ENCODE data around the gene B3GALT6. TPM values are rescaled to one million over a fixed set of nuclear protein-coding genes. Genes with fewer than 3 reads are reported as not detected.

B3GALT6 gene
- total and polyA plus RNA-seq, 7 experiments from 2014 or later: 7.2 to 29.0 (median 12.7) TPM

GRCh38 chr1:1240348-1240732 lies 8.3 kb downstream of the B3GALT6 start:
- H3K4me1 ChIP-seq (ENCODE audit: control insufficient read depth in 2 of 2, insufficient read depth in 2 of 2, low read length in 2 of 2): no peaks in the 10 kb centered on the region
- ChIA-PET CTCF (no interaction called here), POLR2A (no interaction called here)
- H3K4me3 ChIP-seq (ENCODE audit: low read length): no peak overlapping the region
- Mint-ChIP-seq H3K4me3 (no peak overlapping the region), H3K36me3 (no peaks in the 10 kb centered on the region), H3K4me1 (no peaks in the 10 kb centered on the region), H3K9me3 (no peaks in the 10 kb centered on the region), H3K27me3 (no peaks in the 10 kb centered on the region), H3K27ac (no peak overlapping the region)
- H3K9me3 ChIP-seq (ENCODE audit: control insufficient read depth in 2 of 3, low read length in 3 of 3): no peaks in the 10 kb centered on the region
- H3K36me3 ChIP-seq (ENCODE audit: control insufficient read depth in 2 of 3, insufficient read depth in 3 of 3, low read length in 3 of 3): peaks cover 0 to under 1% (median 0%) of the 10 kb centered on the region in 3 experiments
- no peak overlapping the region for H3K27ac ChIP-seq (ENCODE audit: low read depth, low read length)
- intact Hi-C loops (cut with micrococcal nuclease): no loop called here
- ATAC-seq (no peak), DNase-seq (no peak)
- H3K27me3 ChIP-seq (ENCODE audit: control insufficient read depth in 2 of 2, insufficient read depth in 2 of 2, low read length in 2 of 2): no peaks in the 10 kb centered on the region

- Histone ChIP-seq H3K4me1 (ENCODE audit: control insufficient read depth in 2 of 2, insufficient read depth in 2 of 2, low read length in 2 of 2) (no peaks in the 10 kb centered on the region), H3K27ac (ENCODE audit: low read depth, low read length) (no peak overlapping the region), H3K9me3 (ENCODE audit: control insufficient read depth in 2 of 3, low read length in 3 of 3) (no peaks in the 10 kb centered on the region), H3K27me3 (ENCODE audit: control insufficient read depth in 2 of 2, insufficient read depth in 2 of 2, low read length in 2 of 2) (no peaks in the 10 kb centered on the region), H3K4me3 (ENCODE audit: low read length) (no peak overlapping the region), H3K36me3 (ENCODE audit: control insufficient read depth in 2 of 3, insufficient read depth in 3 of 3, low read length in 3 of 3) (no peaks in the 10 kb centered on the region)
- H3K27me3 Mint-ChIP-seq: peaks cover 0 to 2% (median 0%) of the 10 kb centered on the region in 5 donors
- intact Hi-C loops (cut with micrococcal nuclease): no loop called here
- ChIA-PET POLR2A (no interaction called here), CTCF (no interaction called here)
- H3K27ac Mint-ChIP-seq: no peak overlapping the region
- H3K4me1 Mint-ChIP-seq: no peaks in the 10 kb centered on the region
- H3K36me3 Mint-ChIP-seq: no peaks in the 10 kb centered on the region
- H3K4me3 Mint-ChIP-seq: no peak overlapping the region
- H3K9me3 Mint-ChIP-seq: no peaks in the 10 kb centered on the region
- no peak for DNase-seq
- no peak for ATAC-seq
Measured at GRCh38 chr1:1240822-1241587, 9.0 kb downstream of the B3GALT6 start.

DNA sequence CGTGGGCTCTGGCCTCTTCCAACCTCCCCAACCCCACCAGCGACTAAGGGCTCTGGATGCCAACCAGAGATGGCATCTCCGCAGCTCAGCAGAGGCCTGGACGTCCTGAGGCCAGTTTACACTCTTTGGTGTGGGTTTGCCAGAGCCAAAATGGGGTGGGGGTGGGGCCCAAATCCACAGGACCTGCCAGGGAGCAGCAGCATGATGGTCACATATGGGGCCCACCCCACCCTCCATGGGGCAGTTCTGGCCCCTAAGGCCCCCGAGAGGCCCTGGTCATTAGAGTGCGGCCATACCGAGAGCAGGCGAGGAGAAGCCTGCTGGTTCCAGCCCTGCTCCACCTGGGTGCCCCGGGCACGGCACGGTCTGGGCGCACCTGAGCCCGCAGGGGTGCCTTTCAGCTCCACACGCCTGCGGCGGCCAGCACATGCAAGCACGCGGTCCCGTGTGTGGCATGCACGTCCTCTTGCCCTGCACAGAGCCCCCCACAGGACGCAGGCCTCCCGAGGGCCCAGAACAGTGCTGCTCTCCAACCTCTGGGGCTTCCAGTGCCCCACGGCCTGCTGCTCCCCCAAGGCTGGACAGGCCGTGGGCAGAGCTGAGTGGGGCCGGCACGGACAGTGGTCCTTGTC lies 9.7 kb downstream of the B3GALT6 start:
- Histone ChIP-seq H3K27ac (ENCODE audit: low read depth, low read length) (no peak overlapping the region), H3K36me3 (ENCODE audit: control insufficient read depth in 2 of 3, insufficient read depth in 3 of 3, low read length in 3 of 3) (no peaks in the 10 kb centered on the region)

DNA sequence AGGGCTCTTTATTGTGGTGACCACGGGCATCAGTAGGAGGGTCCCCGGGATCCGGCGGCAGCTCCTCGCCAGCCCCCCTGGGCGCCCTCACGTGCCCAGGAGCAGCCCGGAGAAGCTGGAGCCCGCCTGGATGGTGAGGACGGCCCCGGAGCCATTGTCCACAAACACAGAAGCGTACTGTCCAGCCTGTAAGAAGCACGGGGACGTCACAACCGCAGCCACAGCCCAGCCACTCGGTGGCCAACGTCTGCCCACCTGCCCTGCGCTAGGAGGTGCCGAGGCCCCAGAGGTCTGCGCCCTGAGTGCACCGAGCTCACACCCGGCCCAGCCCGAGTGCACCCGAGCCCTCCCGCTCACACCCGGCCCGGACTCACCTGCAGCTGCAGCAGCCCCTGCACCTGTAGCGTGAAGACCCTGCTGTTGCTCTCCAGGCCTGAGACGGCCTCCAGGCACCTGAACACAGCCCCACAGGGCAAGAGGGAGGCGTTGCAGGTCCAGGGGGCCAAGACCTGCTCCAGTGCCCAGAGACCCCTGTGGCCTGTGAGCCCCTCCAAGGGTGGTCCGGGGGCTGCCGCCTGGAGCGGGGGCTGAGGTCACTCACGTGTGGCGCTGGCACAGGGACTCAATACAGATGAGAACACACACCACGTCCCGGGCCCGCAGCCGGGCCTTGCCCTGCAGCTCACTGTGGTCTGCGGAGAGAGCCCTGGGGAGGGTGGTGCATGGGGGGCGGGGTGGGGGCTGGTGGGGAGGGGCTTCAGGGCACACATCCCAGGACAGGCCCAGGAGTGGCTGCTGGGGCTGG lies 10.6 kb downstream of the B3GALT6 start:
- no peaks in the 10 kb centered on the region for H3K4me1 Mint-ChIP-seq
- H3K4me1 ChIP-seq (ENCODE audit: control insufficient read depth in 2 of 2, insufficient read depth in 2 of 2, low read length in 2 of 2): no peaks in the 10 kb centered on the region
- ATAC-seq (no peak), DNase-seq (no peak)
- no peak overlapping the region for H3K4me3 ChIP-seq (ENCODE audit: low read length)
- CTCF ChIA-PET: no interaction called here
- no peaks in the 10 kb centered on the region for H3K36me3 Mint-ChIP-seq
- H3K9me3 ChIP-seq (ENCODE audit: control insufficient read depth in 2 of 3, low read length in 3 of 3): no peaks in the 10 kb centered on the region
- no peaks in the 10 kb centered on the region for H3K27me3 ChIP-seq (ENCODE audit: control insufficient read depth in 2 of 2, insufficient read depth in 2 of 2, low read length in 2 of 2)
- intact Hi-C loops (cut with micrococcal nuclease): no loop called here
- POLR2A ChIA-PET: no interaction called here
- no peak overlapping the region for H3K4me3 Mint-ChIP-seq
- no peak overlapping the region for H3K27ac Mint-ChIP-seq
- no peaks in the 10 kb centered on the region for H3K36me3 ChIP-seq (ENCODE audit: control insufficient read depth in 2 of 3, insufficient read depth in 3 of 3, low read length in 3 of 3)
- peaks cover 0 to 4% (median 0%) of the 10 kb centered on the region in 5 donors for H3K27me3 Mint-ChIP-seq
- no peak overlapping the region for H3K27ac ChIP-seq (ENCODE audit: low read depth, low read length)
- H3K9me3 Mint-ChIP-seq: no peaks in the 10 kb centered on the region

More for the DNA sequence above, 9.7 kb downstream of the B3GALT6 start:
- Mint-ChIP-seq H3K9me3 (no peaks in the 10 kb centered on the region), H3K27me3 (peaks cover 0 to 2% (median 0%) of the 10 kb centered on the region in 5 donors), H3K36me3 (no peaks in the 10 kb centered on the region), H3K27ac (no peak overlapping the region), H3K4me3 (no peak overlapping the region), H3K4me1 (no peaks in the 10 kb centered on the region)
- no peaks in the 10 kb centered on the region for H3K9me3 ChIP-seq (ENCODE audit: control insufficient read depth in 2 of 3, low read length in 3 of 3)
- intact Hi-C loops (cut with micrococcal nuclease): no loop called here
- no peaks in the 10 kb centered on the region for H3K27me3 ChIP-seq (ENCODE audit: control insufficient read depth in 2 of 2, insufficient read depth in 2 of 2, low read length in 2 of 2)
- DNase-seq (no peak), ATAC-seq (no peak)
- H3K4me1 ChIP-seq (ENCODE audit: control insufficient read depth in 2 of 2, insufficient read depth in 2 of 2, low read length in 2 of 2): no peaks in the 10 kb centered on the region
- no peak overlapping the region for H3K4me3 ChIP-seq (ENCODE audit: low read length)
- CTCF ChIA-PET: no interaction called here
- POLR2A ChIA-PET: no interaction called here

DNA sequence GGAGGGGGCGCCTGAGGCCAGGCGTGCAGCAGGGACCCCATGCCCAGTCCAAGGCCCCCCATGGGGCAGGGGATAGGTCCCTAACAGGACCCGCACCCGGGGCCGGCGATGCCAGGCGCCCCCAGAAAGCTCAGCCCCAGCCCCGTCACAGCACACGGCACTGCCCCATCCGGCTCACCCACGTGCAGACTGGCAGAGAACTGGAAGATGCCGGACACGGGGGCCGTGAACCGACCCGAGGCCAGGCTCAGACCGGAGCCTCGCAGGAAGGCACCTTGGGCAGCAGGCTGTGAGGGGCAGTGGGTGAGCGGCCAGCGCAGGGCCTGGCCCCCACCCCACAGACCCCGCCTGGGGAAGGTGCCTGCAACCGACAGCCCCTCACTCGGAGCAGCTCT lies 11.2 kb downstream of the B3GALT6 start:
- DNase-seq: no peak
- no peak overlapping the region for H3K4me3 ChIP-seq (ENCODE audit: low read length)
- H3K27ac ChIP-seq (ENCODE audit: low read depth, low read length): no peak overlapping the region
- H3K9me3 ChIP-seq (ENCODE audit: control insufficient read depth in 2 of 3, low read length in 3 of 3): no peaks in the 10 kb centered on the region
- POLR2A ChIA-PET: no interaction called here
- CTCF ChIA-PET: no interaction called here
- H3K4me1 Mint-ChIP-seq: no peaks in the 10 kb centered on the region
- H3K27me3 ChIP-seq (ENCODE audit: control insufficient read depth in 2 of 2, insufficient read depth in 2 of 2, low read length in 2 of 2): no peaks in the 10 kb centered on the region
- H3K4me3 Mint-ChIP-seq: no peak overlapping the region
- H3K27me3 Mint-ChIP-seq: peaks cover 0 to 4% (median 0%) of the 10 kb centered on the region in 5 donors
- peak; percentile 12 for ATAC-seq
- no peaks in the 10 kb centered on the region for H3K4me1 ChIP-seq (ENCODE audit: control insufficient read depth in 2 of 2, insufficient read depth in 2 of 2, low read length in 2 of 2)
- no peaks in the 10 kb centered on the region for H3K36me3 Mint-ChIP-seq
- no peaks in the 10 kb centered on the region for H3K9me3 Mint-ChIP-seq
- intact Hi-C loops (cut with micrococcal nuclease): no loop called here
- no peaks in the 10 kb centered on the region for H3K36me3 ChIP-seq (ENCODE audit: control insufficient read depth in 2 of 3, insufficient read depth in 3 of 3, low read length in 3 of 3)
- no peak overlapping the region for H3K27ac Mint-ChIP-seq

DNA sequence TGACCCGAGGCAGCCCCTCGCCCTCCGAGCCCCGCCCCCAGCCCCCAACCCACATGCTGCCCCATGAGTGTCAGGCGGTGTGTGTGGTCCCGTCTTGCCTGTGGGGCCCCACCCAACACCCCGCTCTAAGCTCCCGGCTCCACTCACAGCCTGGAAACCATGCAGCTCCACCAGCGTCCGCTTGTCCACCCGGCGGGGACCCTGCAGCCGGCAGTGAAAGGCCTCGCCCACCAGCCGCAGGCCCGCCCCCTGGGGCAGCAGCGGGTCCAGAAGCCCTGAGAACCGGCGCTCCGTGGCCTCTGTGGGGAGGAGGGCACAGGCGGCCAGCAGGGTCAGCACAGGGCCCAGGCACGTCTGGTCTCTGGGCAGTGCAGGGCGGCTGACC lies 11.8 kb downstream of the B3GALT6 start:
- ATAC-seq: peak; percentile 1
- Histone ChIP-seq H3K4me1 (ENCODE audit: control insufficient read depth in 2 of 2, insufficient read depth in 2 of 2, low read length in 2 of 2) (no peaks in the 10 kb centered on the region), H3K27ac (ENCODE audit: low read depth, low read length) (no peak overlapping the region), H3K4me3 (ENCODE audit: low read length) (no peak overlapping the region), H3K36me3 (ENCODE audit: control insufficient read depth in 2 of 3, insufficient read depth in 3 of 3, low read length in 3 of 3) (no peaks in the 10 kb centered on the region), H3K9me3 (ENCODE audit: control insufficient read depth in 2 of 3, low read length in 3 of 3) (no peaks in the 10 kb centered on the region), H3K27me3 (ENCODE audit: control insufficient read depth in 2 of 2, insufficient read depth in 2 of 2, low read length in 2 of 2) (no peaks in the 10 kb centered on the region)
- ChIA-PET POLR2A (no interaction called here), CTCF (no interaction called here)
- no peak overlapping the region for H3K4me3 Mint-ChIP-seq
- H3K36me3 Mint-ChIP-seq: no peaks in the 10 kb centered on the region
- no peak for DNase-seq
- H3K4me1 Mint-ChIP-seq: no peaks in the 10 kb centered on the region
- peaks cover 0 to 4% (median 0%) of the 10 kb centered on the region in 5 donors for H3K27me3 Mint-ChIP-seq
- H3K9me3 Mint-ChIP-seq: no peaks in the 10 kb centered on the region
- H3K27ac Mint-ChIP-seq: no peak overlapping the region
- intact Hi-C loops (cut with micrococcal nuclease): no loop called here
